ENCODE data around the gene MTHFD1L.

GRCh38 chr6:150876598-150876997 is 11.1 kb downstream of the MTHFD1L start:
- TF ChIP-seq CTCF (IDR thresholded peaks at IDR 0.05; ENCODE audit: insufficient read depth, low read depth, low read length) = no peak
- TF ChIP-seq EZH2 (IDR thresholded peaks at IDR 0.05; ENCODE audit: insufficient read depth, low read length) = no peak

Measured in astrocyte (in vitro differentiated cells and primary cell).